Ammon's horn (tissue), 1 donor: ENCODE results near the gene CUEDC2.

ENCODE experiments used
- DNase-seq: peaks from one replicate; pipeline ENCODE4 v3.0.0-alpha.2; 2016; ENCODE audit warnings: low spot score

CUEDC2 gene

GRCh38 chr10:102432162-102432950 lies at the start of gene CUEDC2:
Gene CUEDC2 (minus strand): TSS chr10:102432574. CDS start chr10:102425188, 7,386 bp downstream.
- peak; percentile 97 for DNase-seq

- no peak for DNase-seq
These were observed 48.0 kb upstream of the CUEDC2 start for GRCh38 chr10:102480396-102480795.

- no peak for DNase-seq
These were observed 47.3 kb upstream of the CUEDC2 start for GRCh38 chr10:102479651-102480050.

- no peak for DNase-seq
These were observed 44.2 kb upstream of the CUEDC2 start for GRCh38 chr10:102476466-102477141.

- no peak for DNase-seq
These were observed 43.2 kb upstream of the CUEDC2 start for GRCh38 chr10:102475451-102476040.

- no peak for DNase-seq
These were observed 41.3 kb upstream of the CUEDC2 start for GRCh38 chr10:102473445-102474331.

- no peak for DNase-seq
These were observed 38.5 kb upstream of the CUEDC2 start for GRCh38 chr10:102470579-102471546.

GRCh38 chr10:102468683-102469082 lies 36.3 kb upstream of the CUEDC2 start:
- DNase-seq, result no peak

GRCh38 chr10:102467971-102468438 lies 35.6 kb upstream of the CUEDC2 start:
- DNase-seq, result no peak

- DNase-seq, result no peak
These were observed 34.9 kb upstream of the CUEDC2 start for GRCh38 chr10:102467318-102467717.

- DNase-seq, result no peak
These were observed 33.1 kb upstream of the CUEDC2 start for GRCh38 chr10:102465466-102465865.

GRCh38 chr10:102463983-102464382 lies 31.6 kb upstream of the CUEDC2 start:
- no peak for DNase-seq

- DNase-seq, result no peak
These were observed 30.2 kb upstream of the CUEDC2 start for GRCh38 chr10:102462512-102463054.

GRCh38 chr10:102461187-102462054 lies 29.0 kb upstream of the CUEDC2 start:
- peak; percentile 91 for DNase-seq

GRCh38 chr10:102460836-102461186 lies 28.4 kb upstream of the CUEDC2 start:
- DNase-seq, result no peak

GRCh38 chr10:102458656-102459055 lies 26.3 kb upstream of the CUEDC2 start:
- no peak for DNase-seq

- no peak for DNase-seq
These were observed 25.3 kb upstream of the CUEDC2 start for GRCh38 chr10:102457591-102458150.

GRCh38 chr10:102455893-102456471 lies 23.6 kb upstream of the CUEDC2 start:
- DNase-seq, result no peak
